GM23338 (cell line): ENCODE results near the gene RFX4. TPM values are rescaled to one million over a fixed set of nuclear protein-coding genes. Genes with fewer than 3 reads are reported as not detected.
A peak's percentile ranks its signal among the peaks of the same experiment; 100 is the strongest.

Source experiments
- ATAC-seq: fragments of 200-7000 bp; cut with Tn5 transposase; 3 replicates; pipeline ENCODE4 v1.9.1; 2020
- DNase-seq: peaks from one replicate; pipeline ENCODE4 v3.0.0-alpha.2; 2015; ENCODE audit warnings: low spot score
- H2AFZ ChIP-seq: fragments of 200-600 bp; sonication (generic); 2 replicates; pipeline ENCODE4 v1.8.0; 2016; ENCODE audit warnings: antibody characterized with exemption, mild to moderate bottlenecking, moderate library complexity
- H3F3A ChIP-seq: fragments of 200-600 bp; sonication (generic); replicated peaks from 2 replicates; pipeline ENCODE4 v1.8.0; 2017; ENCODE audit warnings: antibody characterized with exemption, mixed run types, low read depth
- H3K27ac ChIP-seq: fragments of 200-600 bp; sonication (generic); 2 replicates; pipeline ENCODE4 v1.6.1; 2016; ENCODE audit warnings: low read depth
- H3K27me3 ChIP-seq: fragments of 200-600 bp; sonication (generic); 2 replicates; pipeline ENCODE4 v1.8.0; 2016; ENCODE audit warnings: mild to moderate bottlenecking, mixed run types, moderate library complexity; ENCODE audit not compliant: insufficient read depth
- H3K36me3 ChIP-seq: fragments of 200-600 bp; sonication (generic); 2 replicates; pipeline ENCODE4 v1.8.0; 2016; ENCODE audit warnings: mild to moderate bottlenecking; ENCODE audit not compliant: insufficient read depth
- H3K4me1 ChIP-seq: fragments of 200-600 bp; sonication (generic); 2 replicates; pipeline ENCODE4 v1.8.0; 2016; ENCODE audit warnings: mild to moderate bottlenecking, moderate library complexity; ENCODE audit not compliant: insufficient read depth
- H3K4me2 ChIP-seq: fragments of 200-600 bp; sonication (generic); 2 replicates; pipeline ENCODE4 v1.7.1; 2017; ENCODE audit warnings: mixed run types
- H3K4me3 ChIP-seq: fragments of 200-600 bp; sonication (generic); 2 replicates; pipeline ENCODE4 v1.6.1; 2016; ENCODE audit warnings: mixed run types
- H3K79me2 ChIP-seq: fragments of 200-600 bp; sonication (generic); replicated peaks from 2 replicates; pipeline ENCODE4 v1.8.0; 2017; ENCODE audit warnings: mild to moderate bottlenecking; ENCODE audit not compliant: insufficient read depth
- H3K9me2 ChIP-seq: fragments of 200-600 bp; sonication (generic); 2 replicates; pipeline ENCODE4 v1.8.0; 2017; ENCODE audit not compliant: insufficient read depth
- H4K20me1 ChIP-seq: fragments of 200-600 bp; sonication (generic); replicated peaks from 2 replicates; pipeline ENCODE4 v1.8.0; 2017; ENCODE audit warnings: mild to moderate bottlenecking; ENCODE audit not compliant: insufficient read depth
- H3K27ac Mint-ChIP-seq: 2 replicates; pipeline ENCODE4 v1.8.0; 2020; ENCODE audit warnings: inconsistent platforms, mild to moderate bottlenecking, moderate library complexity, mixed read lengths
- H3K27me3 Mint-ChIP-seq: 3 replicates; pipeline ENCODE4 v1.8.0; 2022; ENCODE audit warnings: low read depth, mild to moderate bottlenecking, moderate library complexity, mixed read lengths, inconsistent platforms; ENCODE audit not compliant: insufficient read depth, poor library complexity
- H3K36me3 Mint-ChIP-seq: 3 replicates; pipeline ENCODE4 v1.8.0; 2021; ENCODE audit warnings: low read depth, mild to moderate bottlenecking, inconsistent platforms, moderate library complexity, mixed read lengths
- H3K4me1 Mint-ChIP-seq: 3 replicates; pipeline ENCODE4 v1.8.0; 2020; ENCODE audit warnings: mild to moderate bottlenecking, inconsistent platforms, mixed read lengths
- H3K4me3 Mint-ChIP-seq: 3 replicates; pipeline ENCODE4 v1.8.0; 2021; ENCODE audit warnings: moderate library complexity, mild to moderate bottlenecking, inconsistent platforms, mixed read lengths
- H3K9me3 Mint-ChIP-seq: 3 replicates; pipeline ENCODE4 v1.8.0; 2020; ENCODE audit warnings: moderate library complexity, mild to moderate bottlenecking, inconsistent platforms, mixed read lengths
- CREB1 ChIP-seq: fragments of 250-450 bp; sonication (Bioruptor Pico); IDR thresholded peaks from 2 replicates; pipeline ENCODE4 v1.5.0; 2020; ENCODE audit warnings: low read depth, mild to moderate bottlenecking, moderate library complexity
- CTCF ChIP-seq, 2 experiments: fragments of 200-600 bp in 1 of 2; sonication (generic) in 1 of 2; conservative IDR thresholded peaks; 2 replicates each; pipeline versions ENCODE4 v1.5.1 to v1.6.1; 2016 to 2017; ENCODE audit warnings: antibody characterized with exemption in 2 of 2, low read depth in 2 of 2, mild to moderate bottlenecking in 2 of 2, moderate library complexity in 1 of 2
- ETS1 ChIP-seq: IDR thresholded peaks from 2 replicates; pipeline ENCODE4 v1.6.1; 2016; ENCODE audit warnings: antibody characterized with exemption
- EZH2 ChIP-seq: fragments of 200-600 bp; sonication (generic); IDR thresholded peaks from one replicate; pipeline ENCODE4 v1.8.0; 2017; ENCODE audit warnings: antibody characterized with exemption, mild to moderate bottlenecking, low read depth; ENCODE audit not compliant: unreplicated experiment
- EZH2phosphoT487 ChIP-seq: fragments of 200-600 bp; sonication (generic); IDR thresholded peaks from one replicate; pipeline ENCODE4 v1.8.1; 2018; ENCODE audit warnings: antibody characterized with exemption; ENCODE audit not compliant: unreplicated experiment
- JUNB ChIP-seq: IDR thresholded peaks from one replicate; pipeline ENCODE4 v1.6.1; 2016; ENCODE audit warnings: antibody characterized with exemption; ENCODE audit not compliant: unreplicated experiment
- NANOG ChIP-seq: IDR thresholded peaks from 2 replicates; pipeline ENCODE4 v1.6.1; 2016; ENCODE audit warnings: antibody characterized with exemption, borderline replicate concordance
- POLR2AphosphoS5 ChIP-seq: IDR thresholded peaks from 2 replicates; pipeline ENCODE4 v1.6.1; 2016; ENCODE audit warnings: antibody characterized with exemption, low read depth
- REST ChIP-seq: IDR thresholded peaks from one replicate; pipeline ENCODE4 v1.6.1; 2018; ENCODE audit warnings: antibody characterized with exemption; ENCODE audit not compliant: unreplicated experiment
- STAT1 ChIP-seq: IDR thresholded peaks from one replicate; pipeline ENCODE4 v1.6.1; 2016; ENCODE audit warnings: antibody characterized with exemption; ENCODE audit not compliant: unreplicated experiment
- ZNF114 ChIP-seq: fragments of 250-450 bp; sonication (Bioruptor Pico); IDR thresholded peaks from 2 replicates; pipeline ENCODE4 v1.5.0; 2020; ENCODE audit warnings: mild to moderate bottlenecking, moderate library complexity
- ZNF331 ChIP-seq: fragments of 250-450 bp; sonication (Bioruptor Pico); IDR thresholded peaks from 2 replicates; pipeline ENCODE4 v1.5.0; 2020; ENCODE audit warnings: low read depth, mild to moderate bottlenecking, moderate library complexity
- polyA plus RNA-seq: library from polyadenylated mRNA; unstranded; fragments of >200 nt; fragmentation: Nextera tagmentation; extraction: Ambion mirVana; gene quantifications from 2 replicates; pipeline ENCODE4 v1.2.1, GENCODE V29; 2016
- total RNA-seq: library from RNA; depleted of rRNA; stranded (reverse); fragments of >200 nt; shearing (Covaris generic); gene quantifications from 2 replicates; pipeline ENCODE4 v1.2.3, GENCODE V29; 2014

Gene RFX4
- total and polyA plus RNA-seq, 2 experiments from 2014 or later: 0.23 TPM; not detected in 1

GRCh38 chr12:106743270-106743988, 160.6 kb downstream of the RFX4 start:
- Histone ChIP-seq H3K4me1 (peaks cover 36% of the 10 kb centered on the region), H3K27me3 (no peaks in the 10 kb centered on the region), H3K36me3 (no peaks in the 10 kb centered on the region), H3F3A (no peaks in the 10 kb centered on the region), H3K4me3 (no peak overlapping the region), H2AFZ (0 out of 2 replicates have a peak overlapping the region, but pooled peaks have one; percentile 25), H3K9me2 (no peaks in the 10 kb centered on the region), H3K4me2 (0 out of 2 replicates have a peak overlapping the region, but pooled peaks have one; percentile 22), H4K20me1 (no peaks in the 10 kb centered on the region), H3K27ac (no peak overlapping the region), H3K79me2 (no peaks in the 10 kb centered on the region)
- DNase-seq (no peak), ATAC-seq (peak; percentile 66)
- TF ChIP-seq NANOG: no peak
- no peak for TF ChIP-seq ETS1
- no peak for TF ChIP-seq JUNB
- no peak for TF ChIP-seq ZNF114 (CRISPR knock-in tag)
- no peak for TF ChIP-seq ZNF331 (CRISPR knock-in tag)
- TF ChIP-seq STAT1: no peak
- TF ChIP-seq POLR2AphosphoS5: no peak
- TF ChIP-seq CTCF (conservative IDR thresholded peaks at IDR 0.05; ENCODE audit: low read depth in 2 of 2): no peak
- no peak for TF ChIP-seq REST
- TF ChIP-seq EZH2: no peak
- no peak for TF ChIP-seq CREB1 (CRISPR knock-in tag)
- TF ChIP-seq EZH2phosphoT487: no peak
- Mint-ChIP-seq H3K36me3 (no peaks in the 10 kb centered on the region), H3K27me3 (peaks cover 3% of the 10 kb centered on the region), H3K9me3 (no peaks in the 10 kb centered on the region), H3K27ac (no peak overlapping the region), H3K4me3 (no peak overlapping the region), H3K4me1 (peaks cover 50% of the 10 kb centered on the region)
